Activated CD4-positive, alpha-beta T cell treated with anti-CD3 and anti-CD28 coated beads for 48 hours (primary cell): ENCODE data around the gene EHD4.
A peak's percentile ranks its signal among the peaks of the same experiment; 100 is the strongest.

Source experiments
- DNase-seq: peaks from one replicate; pipeline ENCODE4 v3.0.0-alpha.2; 2020

Gene EHD4

GRCh38 chr15:41876007-41876406 lies 96.3 kb downstream of the EHD4 start:
- DNase-seq: no peak

- DNase-seq: no peak
These were observed 97.6 kb downstream of the EHD4 start for GRCh38 chr15:41874736-41875135.

- no peak for DNase-seq
These were observed 98.6 kb downstream of the EHD4 start for GRCh38 chr15:41873711-41874110.

- DNase-seq: no peak
These were observed 100.1 kb downstream of the EHD4 start for GRCh38 chr15:41872166-41872747.

GRCh38 chr15:41871175-41871905 lies 101.0 kb downstream of the EHD4 start:
- no peak for DNase-seq

GRCh38 chr15:41870689-41871081 lies 101.7 kb downstream of the EHD4 start:
- DNase-seq: peak; percentile 81

- DNase-seq: no peak
These were observed 102.3 kb downstream of the EHD4 start for GRCh38 chr15:41869770-41870688.

GRCh38 chr15:41868321-41868720 lies 104.0 kb downstream of the EHD4 start:
- no peak for DNase-seq

- DNase-seq: no peak
These were observed 105.3 kb downstream of the EHD4 start for GRCh38 chr15:41866872-41867579.

- DNase-seq: no peak
These were observed 106.1 kb downstream of the EHD4 start for GRCh38 chr15:41866263-41866703.

GRCh38 chr15:41865490-41866055 lies 106.8 kb downstream of the EHD4 start:
- DNase-seq: no peak

- DNase-seq: no peak
These were observed 109.7 kb downstream of the EHD4 start for GRCh38 chr15:41862515-41863116.

GRCh38 chr15:41861736-41862356 lies 110.5 kb downstream of the EHD4 start:
- no peak for DNase-seq

- no peak for DNase-seq
These were observed 112.1 kb downstream of the EHD4 start for GRCh38 chr15:41860049-41860828.

- no peak for DNase-seq
These were observed 113.6 kb downstream of the EHD4 start for GRCh38 chr15:41858756-41859155.

GRCh38 chr15:41857316-41857715 lies 115.0 kb downstream of the EHD4 start:
- DNase-seq: no peak

GRCh38 chr15:41856716-41857115 lies 115.6 kb downstream of the EHD4 start:
- DNase-seq: no peak

GRCh38 chr15:41856262-41856661 lies 116.1 kb downstream of the EHD4 start:
- DNase-seq: no peak

- no peak for DNase-seq
These were observed 116.9 kb downstream of the EHD4 start for GRCh38 chr15:41855261-41855961.

- DNase-seq: no peak
These were observed 117.9 kb downstream of the EHD4 start for GRCh38 chr15:41854443-41854842.
